ENCODE results near the gene MCM9. TPM values are rescaled to one million over a fixed set of nuclear protein-coding genes. Genes with fewer than 3 reads are reported as not detected.

Gene MCM9
- 3.5 to 5.5 TPM (median 5.3 TPM) in 5 replicates for total RNA-seq (2022; extraction: Qiagen RNA extraction; ENCODE audit: low read depth)

DNA sequence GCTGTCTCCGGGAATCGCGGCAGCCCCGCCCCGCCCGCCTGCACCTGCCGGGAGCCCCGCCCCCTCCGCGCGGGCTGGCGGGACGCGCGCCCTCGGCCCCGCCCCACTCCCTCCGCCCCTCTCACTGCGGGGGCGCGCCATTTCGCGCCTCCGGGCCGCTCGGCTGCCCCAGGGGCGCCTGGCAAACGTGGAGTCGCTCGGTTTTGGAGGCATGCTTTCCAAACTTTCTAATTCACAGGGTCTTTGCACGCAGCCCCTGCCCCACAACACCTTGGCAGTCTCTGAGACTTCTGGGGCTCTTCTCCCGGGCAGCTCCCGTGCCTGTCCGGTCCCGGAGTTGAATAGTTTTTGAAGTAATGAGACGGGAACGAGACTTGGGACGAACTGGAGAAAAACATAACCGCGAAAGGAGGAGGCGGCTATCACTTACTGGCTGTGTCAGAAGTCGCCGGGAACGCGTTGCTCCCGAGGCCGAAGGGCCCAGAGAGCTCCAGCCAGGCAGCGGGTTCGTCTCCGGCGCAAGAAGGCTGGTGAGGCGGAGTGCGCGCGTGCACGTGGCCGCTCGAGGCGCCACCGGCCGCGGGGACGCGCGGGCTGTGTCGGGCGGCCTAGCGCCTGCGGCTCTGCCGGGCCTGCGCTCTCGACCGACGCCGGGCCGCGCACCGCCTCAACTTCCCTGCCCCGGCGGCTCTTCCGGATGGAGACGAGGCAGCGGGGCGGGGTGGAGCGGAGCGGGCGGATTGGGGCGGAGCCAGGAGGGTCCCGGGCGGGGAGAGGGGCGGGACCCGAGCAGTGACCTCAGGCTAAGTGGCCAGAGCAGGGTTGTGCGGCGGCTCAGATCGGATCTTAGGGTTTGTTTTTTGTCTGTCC lies at the start of gene MCM9:
MCM9 (minus strand) TSS at position 699 of the 870 bp plus-strand sequence. CDS start 3,436 bp downstream, outside the sequence.

DNA sequence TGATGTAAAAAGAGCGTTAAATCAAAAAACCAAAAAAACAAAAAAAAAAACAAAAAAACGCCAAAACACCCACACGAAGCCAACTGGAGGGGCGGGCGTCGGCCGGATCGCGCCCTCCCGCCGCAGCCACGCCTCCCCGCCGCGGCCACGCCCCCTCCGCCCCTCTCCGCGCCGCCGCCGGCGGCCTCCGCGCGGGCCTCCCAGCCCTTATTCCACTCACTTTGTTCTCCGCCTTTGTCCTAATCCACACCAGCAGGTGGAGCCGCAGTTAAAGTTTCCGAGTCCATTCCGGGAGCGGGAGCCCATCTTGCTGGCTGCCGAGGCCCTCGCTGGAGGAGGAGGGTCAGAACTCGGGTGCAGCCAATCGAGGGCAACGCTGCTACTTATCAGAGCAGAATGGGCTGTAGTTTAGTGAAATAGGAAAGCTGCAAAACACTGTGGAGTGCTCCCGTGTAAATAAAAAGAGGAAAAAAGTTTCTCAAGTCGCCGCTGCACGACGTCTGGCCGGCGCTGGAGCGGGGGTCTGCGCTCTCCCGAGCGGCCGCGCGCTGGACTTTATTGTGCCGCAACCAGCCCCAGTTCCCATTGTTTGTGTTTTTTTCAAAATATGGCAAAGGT lies 41.0 kb downstream of the MCM9 start, which contains the start of gene ASF1A:
ASF1A (plus strand) TSS at position 346 of the 618 bp plus-strand sequence; CDS start at position 608, 262 bp downstream.

Other genes starting within 250 kb of the MCM9 start
- 8.3 to 10.9 TPM (median 9.6 TPM) in 5 replicates for gene ASF1A, start 41.0 kb downstream of the MCM9 start, total RNA-seq (2022; extraction: Qiagen RNA extraction; ENCODE audit: low read depth)
- not detected in 5 replicates for gene FAM184A, start 143.5 kb upstream of the MCM9 start, total RNA-seq (2022; extraction: Qiagen RNA extraction; ENCODE audit: low read depth)